OCI-LY7 (cell line): ENCODE results near the gene WDR46.

Experiments
- EZH2phosphoT487 ChIP-seq: fragments of 200-600 bp; sonication (generic); IDR thresholded peaks from 2 replicates; pipeline ENCODE4 v1.6.1; 2018; ENCODE audit warnings: low read depth, borderline replicate concordance, mild to moderate bottlenecking, mixed run types, antibody characterized with exemption, low read length, moderate library complexity, mixed read lengths
- TF ChIP-seq, protein P1 (sequence below): fragments of 200-600 bp; sonication (generic); conservative IDR thresholded peaks from 2 replicates; pipeline ENCODE4 v1.5.1; 2014; ENCODE audit warnings: mild to moderate bottlenecking, antibody characterized with exemption, low read length, moderate library complexity, mixed read lengths

DNA sequence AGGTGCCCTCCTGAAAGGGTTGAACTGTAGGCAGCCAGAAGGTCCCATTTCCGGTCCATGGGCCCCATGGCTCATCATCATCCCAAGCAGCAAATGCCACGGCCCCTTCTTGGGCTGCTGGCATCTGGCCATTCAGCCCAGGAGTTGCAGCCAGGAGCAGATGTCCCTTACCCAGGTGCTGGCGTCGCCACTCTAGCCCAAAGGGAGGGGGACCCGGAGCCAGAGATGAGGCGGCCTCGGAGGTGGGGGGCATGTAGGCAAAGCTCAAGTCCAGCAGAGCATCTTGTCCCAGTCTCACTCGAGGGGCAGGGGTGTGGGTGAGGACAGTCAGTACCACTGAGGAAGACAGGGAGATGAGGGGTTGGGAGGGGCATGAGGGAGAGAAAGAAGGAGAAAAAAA is 16.0 kb upstream of the WDR46 start:
- TF ChIP-seq, protein P1, sequence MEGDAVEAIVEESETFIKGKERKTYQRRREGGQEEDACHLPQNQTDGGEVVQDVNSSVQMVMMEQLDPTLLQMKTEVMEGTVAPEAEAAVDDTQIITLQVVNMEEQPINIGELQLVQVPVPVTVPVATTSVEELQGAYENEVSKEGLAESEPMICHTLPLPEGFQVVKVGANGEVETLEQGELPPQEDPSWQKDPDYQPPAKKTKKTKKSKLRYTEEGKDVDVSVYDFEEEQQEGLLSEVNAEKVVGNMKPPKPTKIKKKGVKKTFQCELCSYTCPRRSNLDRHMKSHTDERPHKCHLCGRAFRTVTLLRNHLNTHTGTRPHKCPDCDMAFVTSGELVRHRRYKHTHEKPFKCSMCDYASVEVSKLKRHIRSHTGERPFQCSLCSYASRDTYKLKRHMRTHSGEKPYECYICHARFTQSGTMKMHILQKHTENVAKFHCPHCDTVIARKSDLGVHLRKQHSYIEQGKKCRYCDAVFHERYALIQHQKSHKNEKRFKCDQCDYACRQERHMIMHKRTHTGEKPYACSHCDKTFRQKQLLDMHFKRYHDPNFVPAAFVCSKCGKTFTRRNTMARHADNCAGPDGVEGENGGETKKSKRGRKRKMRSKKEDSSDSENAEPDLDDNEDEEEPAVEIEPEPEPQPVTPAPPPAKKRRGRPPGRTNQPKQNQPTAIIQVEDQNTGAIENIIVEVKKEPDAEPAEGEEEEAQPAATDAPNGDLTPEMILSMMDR = no peak
- no peak for TF ChIP-seq EZH2phosphoT487
